Measurements from ENCODE around the gene SEMA6D. TPM values are rescaled to one million over a fixed set of nuclear protein-coding genes. Genes with fewer than 3 reads are reported as not detected.

The SEMA6D gene
- total RNA-seq, 1 experiment from 2014 or later = 15.8 TPM

GRCh38 chr15:47801522-47801921, 84.2 kb downstream of the SEMA6D start:
- no peaks in the 10 kb centered on the region for H3K9me3 ChIP-seq (ENCODE audit: control insufficient read depth, low read depth, low read length)
- no peak overlapping the region for H2BK15ac ChIP-seq (ENCODE audit: low read depth, low read length)
- no CpG with 5 or more reads among the region's 3 CpGs for WGBS (ENCODE audit: extremely low coverage, insufficient read length, low lambda C conversion rate)
- H3K4ac ChIP-seq (ENCODE audit: low read depth, low read length) = no peak overlapping the region
- H3K79me2 ChIP-seq (ENCODE audit: insufficient read depth, low read length) = no peaks in the 10 kb centered on the region
- H3K23ac ChIP-seq (ENCODE audit: insufficient read length, low read depth, low read length) = no peak overlapping the region
- H2BK12ac ChIP-seq (ENCODE audit: insufficient read length, low read depth, low read length) = no peak overlapping the region
- no peak for TF ChIP-seq CTCF (conservative IDR thresholded peaks at IDR 0.05)
- no peak overlapping the region for H3K27ac ChIP-seq (ENCODE audit: insufficient read length, low read depth, low read length)
- no peaks in the 10 kb centered on the region for H4K20me1 ChIP-seq (ENCODE audit: control insufficient read depth, insufficient read depth, insufficient read length)
- H3K79me1 ChIP-seq (ENCODE audit: insufficient read depth, low read depth, low read length, poor library complexity, severe bottlenecking) = no peaks in the 10 kb centered on the region
- H4K8ac ChIP-seq (replicated peaks; ENCODE audit: insufficient read length, low read depth, low read length) = no peak overlapping the region
- no peak overlapping the region for H4K5ac ChIP-seq (ENCODE audit: insufficient read length, low read depth, low read length)
- no peak overlapping the region for H3K14ac ChIP-seq (ENCODE audit: insufficient read depth, low read length)
- no peaks in the 10 kb centered on the region for H3K4me1 ChIP-seq (ENCODE audit: insufficient read depth, low read length)
- H2AFZ ChIP-seq (ENCODE audit: low read length) = no peak overlapping the region
- no peak for DNase-seq
- H2BK20ac ChIP-seq (ENCODE audit: low read depth, low read length, poor library complexity, severe bottlenecking) = no peak overlapping the region
- no peak overlapping the region for H3K56ac ChIP-seq (ENCODE audit: insufficient read length, low read depth, low read length)
- H3K4me2 ChIP-seq (ENCODE audit: insufficient read depth, insufficient read length, low read length) = no peak overlapping the region
- H4K91ac ChIP-seq (ENCODE audit: insufficient read length, low read depth, low read length) = no peak overlapping the region
- no peak overlapping the region for H2BK120ac ChIP-seq (ENCODE audit: low read depth, low read length, poor library complexity, severe bottlenecking)
- Mint-ChIP-seq H3K9me3 (no peaks in the 10 kb centered on the region), H3K4me1 (peaks cover 4 to 12% of the 10 kb centered on the region in 2 experiments), H3K4me3 (no peak overlapping the region), H3K36me3 (ENCODE audit: insufficient read depth in 1 of 3, low read depth in 3 of 3) (no peaks in the 10 kb centered on the region), H3K27ac (no peak overlapping the region; a peak in 1 of 7 replicates), H3K27me3 (ENCODE audit: low read depth) (no peaks in the 10 kb centered on the region)
- H3K27me3 ChIP-seq (ENCODE audit: insufficient read depth, low read length) = no peaks in the 10 kb centered on the region
- no peak overlapping the region for H3K9ac ChIP-seq (ENCODE audit: extremely low read depth, insufficient read length, low read length)
- H2AK5ac ChIP-seq (ENCODE audit: insufficient read length, low read length) = no peak overlapping the region
- no peaks in the 10 kb centered on the region for H3K23me2 ChIP-seq (ENCODE audit: insufficient read length, low read depth, low read length, poor library complexity, severe bottlenecking)
- H3K18ac ChIP-seq (ENCODE audit: insufficient read length, low read depth, low read length) = no peak overlapping the region
- H2BK5ac ChIP-seq (ENCODE audit: insufficient read length, low read length) = no peak overlapping the region
- H3T11ph ChIP-seq (ENCODE audit: low read length) = no peak overlapping the region

Data from H9 (cell line).